ENCODE results near the gene KIRREL2. TPM values are rescaled to one million over a fixed set of nuclear protein-coding genes. Genes with fewer than 3 reads are reported as not detected.
"Not testable (repeated sequence)": the region's sequence is repeated elsewhere in the genome, so short reads cannot be mapped to it uniquely, and the experiment has no call there.

The KIRREL2 gene
- total RNA-seq, 2 experiments from 2014 or later = 2.3 to 2.4 TPM

DNA sequence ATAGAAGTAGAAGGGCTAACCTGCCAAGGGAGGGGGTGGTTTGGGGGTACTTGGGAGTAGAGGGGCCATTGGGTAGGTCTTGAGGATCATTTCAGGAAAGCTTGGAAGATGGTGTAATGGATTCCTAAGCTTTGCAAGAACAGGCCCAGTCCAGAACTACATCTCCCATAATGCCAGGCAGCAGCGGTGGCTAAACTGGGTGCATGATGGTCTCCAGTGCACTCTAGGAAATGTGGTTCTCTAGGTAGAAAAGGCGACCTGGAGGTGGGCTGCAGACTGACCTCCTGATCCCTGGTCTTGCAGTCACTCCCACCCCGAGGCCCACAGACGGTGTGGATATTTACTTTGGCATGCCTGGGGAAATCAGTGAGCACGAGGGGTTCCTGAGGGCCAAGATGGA, 15.5 kb downstream of the KIRREL2 start:
- peaks cover 12% of the 10 kb centered on the region for H3K4me1 Mint-ChIP-seq
- H3K27me3 Mint-ChIP-seq = peaks cover 64% of the 10 kb centered on the region
- no peak overlapping the region for H3K4me3 Mint-ChIP-seq
- H3K36me3 Mint-ChIP-seq = no peaks in the 10 kb centered on the region
- no peak overlapping the region for H3K27ac Mint-ChIP-seq
- no peaks in the 10 kb centered on the region for H3K9me3 Mint-ChIP-seq
- DNase-seq = no peak

DNA sequence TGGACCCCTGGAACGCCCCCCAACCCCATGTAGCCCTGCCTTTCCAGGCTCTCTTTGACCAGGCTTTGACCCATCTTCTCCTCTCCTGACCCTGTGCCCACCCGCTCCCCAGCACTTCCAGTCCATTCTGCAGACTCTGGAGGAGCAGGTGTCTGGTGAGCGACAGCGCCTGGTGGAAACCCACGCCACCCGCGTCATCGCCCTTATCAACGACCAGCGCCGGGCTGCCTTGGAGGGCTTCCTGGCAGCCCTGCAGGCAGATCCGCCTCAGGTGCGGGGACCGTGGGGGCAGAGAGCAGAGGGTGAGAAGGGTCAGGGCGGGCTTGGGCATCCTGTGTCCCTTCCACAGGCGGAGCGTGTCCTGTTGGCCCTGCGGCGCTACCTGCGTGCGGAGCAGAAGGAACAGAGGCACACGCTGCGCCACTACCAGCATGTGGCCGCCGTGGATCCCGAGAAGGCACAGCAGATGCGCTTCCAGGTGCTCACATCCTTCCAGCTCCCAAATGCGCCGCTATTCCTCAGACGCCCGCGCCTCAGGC, 17.8 kb downstream of the KIRREL2 start:
- peaks cover 7% of the 10 kb centered on the region for H3K4me1 Mint-ChIP-seq
- no peak overlapping the region for H3K4me3 Mint-ChIP-seq
- no peak for DNase-seq
- no peak overlapping the region for H3K27ac Mint-ChIP-seq
- peaks cover 64% of the 10 kb centered on the region for H3K27me3 Mint-ChIP-seq
- H3K9me3 Mint-ChIP-seq = no peaks in the 10 kb centered on the region
- no peaks in the 10 kb centered on the region for H3K36me3 Mint-ChIP-seq

DNA sequence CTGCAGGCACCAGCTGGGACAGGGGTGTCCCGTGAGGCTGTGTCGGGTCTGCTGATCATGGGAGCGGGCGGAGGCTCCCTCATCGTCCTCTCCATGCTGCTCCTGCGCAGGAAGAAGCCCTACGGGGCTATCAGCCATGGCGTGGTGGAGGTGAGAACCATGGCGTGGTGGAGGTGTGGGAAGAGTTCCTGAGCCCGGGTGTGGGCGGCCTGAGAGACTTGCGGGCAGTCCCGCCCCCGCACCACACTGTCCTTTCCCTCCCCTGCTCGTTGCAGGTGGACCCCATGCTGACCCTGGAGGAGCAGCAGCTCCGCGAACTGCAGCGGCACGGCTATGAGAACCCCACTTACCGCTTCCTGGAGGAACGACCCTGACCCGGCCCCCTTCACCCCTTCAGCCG, 22.4 kb downstream of the KIRREL2 start:
- Mint-ChIP-seq H3K27me3 (peaks cover 35% of the 10 kb centered on the region), H3K27ac (no peak overlapping the region), H3K36me3 (no peaks in the 10 kb centered on the region), H3K4me1 (peaks cover 12% of the 10 kb centered on the region), H3K4me3 (no peak overlapping the region), H3K9me3 (no peaks in the 10 kb centered on the region)
- DNase-seq = no peak

GRCh38 chr19:35879770-35880317, 23.1 kb downstream of the KIRREL2 start:
- peak; percentile 88 for DNase-seq
- Mint-ChIP-seq H3K36me3 (no peaks in the 10 kb centered on the region), H3K9me3 (no peaks in the 10 kb centered on the region), H3K4me1 (peaks cover 12% of the 10 kb centered on the region), H3K27ac (no peak overlapping the region), H3K27me3 (peaks cover 33% of the 10 kb centered on the region), H3K4me3 (no peak overlapping the region)

DNA sequence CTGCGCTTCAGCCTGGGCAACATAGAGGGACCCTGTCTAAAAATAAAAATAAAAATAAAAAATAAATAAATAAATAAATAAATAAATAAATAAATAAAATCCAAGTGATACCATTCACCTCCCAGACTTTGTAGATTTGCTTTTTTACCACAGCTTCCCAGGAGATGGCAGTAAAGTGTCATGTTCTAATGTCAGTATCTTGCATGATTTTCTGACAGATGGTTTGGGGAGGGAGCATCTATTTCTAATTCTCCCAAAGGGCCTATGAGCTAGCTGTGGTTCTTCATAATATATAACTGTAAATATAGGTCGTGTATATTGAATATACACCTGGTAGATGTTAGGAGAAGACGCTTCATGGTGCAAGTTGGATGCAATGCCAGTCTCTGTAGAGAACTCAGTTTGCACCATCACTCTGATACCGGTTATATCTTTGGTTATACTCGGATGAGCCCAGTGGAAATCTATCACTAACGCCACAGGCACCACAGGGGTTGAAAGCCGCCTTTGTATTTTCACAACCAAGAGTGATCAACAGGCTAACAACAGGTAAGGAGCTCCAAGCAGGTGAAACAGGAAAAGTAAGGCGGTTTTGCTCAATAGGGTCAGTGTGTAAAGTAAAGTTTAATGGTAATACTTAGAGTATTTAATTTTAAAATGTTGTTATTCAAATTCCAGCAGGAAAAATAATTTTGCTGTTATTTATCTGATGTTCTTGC, 25.6 kb downstream of the KIRREL2 start:
- H3K9me3 Mint-ChIP-seq = no peaks in the 10 kb centered on the region
- H3K4me3 Mint-ChIP-seq = no peak overlapping the region
- peaks cover 12% of the 10 kb centered on the region for H3K4me1 Mint-ChIP-seq
- no peak overlapping the region for H3K27ac Mint-ChIP-seq
- peaks cover 10% of the 10 kb centered on the region for H3K36me3 Mint-ChIP-seq
- DNase-seq = no peak
- H3K27me3 Mint-ChIP-seq = peaks cover 24% of the 10 kb centered on the region

DNA sequence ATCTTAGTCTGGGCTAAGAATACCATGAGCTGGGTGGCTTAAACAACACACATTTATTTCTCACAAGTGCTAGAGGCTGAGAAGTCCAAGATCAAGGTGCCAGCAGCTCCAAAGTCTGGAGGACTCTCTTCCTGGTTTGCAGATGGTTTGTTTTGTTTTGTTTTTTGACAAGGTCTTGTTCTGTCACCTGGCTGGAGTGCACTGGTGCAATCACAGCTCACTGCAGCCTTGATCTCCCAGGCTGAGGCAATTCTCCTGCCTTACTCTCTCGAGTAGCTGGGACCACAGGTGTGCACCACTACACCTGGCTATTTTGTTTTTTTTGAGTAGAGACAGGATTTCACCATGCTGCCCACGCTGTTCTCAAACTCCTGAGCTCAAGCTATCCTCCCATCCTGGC, 27.2 kb downstream of the KIRREL2 start:
- H3K4me1 Mint-ChIP-seq = peaks cover 12% of the 10 kb centered on the region
- H3K36me3 Mint-ChIP-seq = peaks cover 24% of the 10 kb centered on the region
- no peak for DNase-seq
- H3K27ac Mint-ChIP-seq = peak overlapping the region; percentile 58
- H3K4me3 Mint-ChIP-seq = no peak overlapping the region
- peaks cover 14% of the 10 kb centered on the region for H3K27me3 Mint-ChIP-seq
- no peaks in the 10 kb centered on the region for H3K9me3 Mint-ChIP-seq

DNA sequence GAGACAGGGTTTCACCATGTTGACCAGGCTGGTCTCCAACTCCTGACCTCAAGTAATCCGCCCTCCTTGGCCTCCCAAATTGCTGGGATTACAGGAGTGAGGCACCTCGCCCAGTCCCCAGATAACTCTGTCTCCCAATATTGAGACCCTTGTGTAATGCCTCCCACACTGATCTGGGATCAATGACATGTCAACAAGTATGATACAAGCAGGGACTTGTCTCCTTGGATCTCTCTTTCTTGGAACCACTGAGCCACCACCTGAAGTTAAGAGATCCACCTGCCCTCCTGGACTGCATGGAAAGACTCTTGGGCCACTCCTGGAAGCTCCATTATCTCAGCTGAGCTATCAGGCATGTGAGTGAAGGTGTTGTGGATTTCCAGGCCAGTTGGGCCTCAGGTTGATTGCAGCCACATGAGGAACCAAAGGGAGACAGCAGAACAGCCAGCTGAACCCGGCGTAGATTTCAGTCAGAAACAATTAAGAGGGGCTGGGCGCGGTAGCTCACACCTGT, 28.6 kb downstream of the KIRREL2 start:
- Mint-ChIP-seq H3K9me3 (no peaks in the 10 kb centered on the region), H3K27me3 (peaks cover under 1% of the 10 kb centered on the region), H3K36me3 (peaks cover 35% of the 10 kb centered on the region), H3K27ac (peak overlapping the region; percentile 18), H3K4me1 (peaks cover 9% of the 10 kb centered on the region), H3K4me3 (no peak overlapping the region)
- DNase-seq = no peak

GRCh38 chr19:35885904-35886303, 29.2 kb downstream of the KIRREL2 start:
- Mint-ChIP-seq H3K9me3 (no peaks in the 10 kb centered on the region), H3K4me1 (peaks cover 11% of the 10 kb centered on the region), H3K4me3 (no peak overlapping the region), H3K27me3 (no peaks in the 10 kb centered on the region), H3K27ac (peak overlapping the region; percentile 18), H3K36me3 (peaks cover 41% of the 10 kb centered on the region)
- no peak for DNase-seq

DNA sequence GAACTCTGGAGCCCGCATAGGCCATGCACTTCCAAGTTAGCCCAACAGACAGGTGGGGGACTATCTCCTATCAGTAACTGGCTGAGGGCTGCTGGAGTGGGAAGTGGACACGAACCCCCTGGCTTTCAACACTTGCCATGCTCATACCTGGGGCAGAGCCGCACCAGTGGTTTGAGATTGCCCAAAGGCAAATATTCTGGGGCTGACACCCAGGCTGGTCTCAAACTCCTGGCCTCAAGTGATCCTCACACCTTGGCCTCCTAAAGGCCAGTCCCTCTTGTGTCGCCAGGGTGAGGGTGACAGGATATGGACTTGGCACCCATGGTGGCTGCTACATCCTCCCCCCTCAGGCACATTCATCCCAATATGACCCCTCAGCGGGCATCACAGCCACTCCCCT, 30.5 kb downstream of the KIRREL2 start:
- Mint-ChIP-seq H3K4me1 (peaks cover 13% of the 10 kb centered on the region), H3K36me3 (peaks cover 47% of the 10 kb centered on the region), H3K4me3 (no peak overlapping the region), H3K27ac (no peak overlapping the region), H3K9me3 (no peaks in the 10 kb centered on the region), H3K27me3 (no peaks in the 10 kb centered on the region)
- DNase-seq = no peak

DNA sequence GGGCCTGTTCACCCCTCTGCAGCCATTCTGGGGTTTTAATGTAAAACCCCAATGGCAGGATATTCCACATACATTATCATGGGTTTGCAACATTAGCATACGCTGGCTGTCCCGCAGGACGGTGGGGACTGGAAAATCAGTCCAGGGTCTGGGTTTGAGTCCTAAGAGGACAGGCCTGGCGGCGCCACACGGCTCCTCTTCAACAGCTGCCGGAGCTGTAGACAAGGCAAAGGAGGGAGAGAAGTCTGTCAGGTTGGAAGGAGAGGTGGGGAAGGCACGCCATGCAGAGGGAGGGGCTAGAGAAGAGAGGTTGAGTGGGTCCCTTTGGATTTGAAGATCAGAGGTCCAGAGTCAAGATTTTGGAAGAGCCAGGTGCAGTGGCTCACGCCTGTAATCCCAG, 31.7 kb downstream of the KIRREL2 start:
- no peak overlapping the region for H3K27ac Mint-ChIP-seq
- H3K36me3 Mint-ChIP-seq = peaks cover 57% of the 10 kb centered on the region
- H3K27me3 Mint-ChIP-seq = no peaks in the 10 kb centered on the region

DNA sequence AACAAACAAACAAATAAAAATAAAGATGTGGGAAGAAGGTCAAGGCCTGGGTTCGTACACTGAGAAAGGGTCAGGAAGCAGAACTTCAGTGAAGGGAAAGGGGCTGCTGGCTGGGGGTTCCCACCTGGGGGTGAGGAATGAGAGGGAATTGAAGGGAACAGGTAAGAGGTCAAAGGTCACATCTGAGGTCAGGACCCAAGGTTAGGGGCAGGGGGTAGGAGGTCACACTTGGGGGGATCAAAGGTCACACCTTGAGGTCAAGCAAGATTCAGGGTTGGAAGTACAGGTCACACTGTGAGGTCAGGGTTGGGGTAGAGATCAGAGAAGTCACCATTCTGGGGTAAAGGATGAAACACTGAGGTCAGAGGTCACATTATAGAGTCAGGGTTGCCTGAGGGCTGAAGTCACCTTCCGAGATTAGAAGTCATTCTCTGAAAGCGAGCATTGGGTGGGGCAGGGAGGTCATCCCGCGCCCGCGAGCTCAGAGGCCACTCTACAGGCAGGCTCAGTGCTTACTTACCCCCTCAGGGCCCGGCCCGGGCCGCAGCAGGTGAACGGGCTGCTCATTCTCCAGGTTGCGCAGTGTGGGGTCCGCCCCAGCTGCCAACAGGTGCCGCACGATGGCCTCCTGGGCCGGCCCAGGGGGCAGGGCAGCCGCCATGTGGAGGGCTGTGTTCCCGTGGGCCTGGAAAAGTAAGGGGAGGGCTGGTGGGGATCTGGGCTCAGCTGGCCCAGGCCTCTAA, 32.8 kb downstream of the KIRREL2 start:
- no peak for DNase-seq
- H3K4me3 Mint-ChIP-seq = peak overlapping the region; percentile 11
- H3K9me3 Mint-ChIP-seq = no peaks in the 10 kb centered on the region
- H3K36me3 Mint-ChIP-seq = peaks cover 60% of the 10 kb centered on the region
- peaks cover 19% of the 10 kb centered on the region for H3K4me1 Mint-ChIP-seq
- H3K27me3 Mint-ChIP-seq = no peaks in the 10 kb centered on the region
- peak overlapping the region; percentile 38 for H3K27ac Mint-ChIP-seq

More for the DNA sequence above, 31.7 kb downstream of the KIRREL2 start:
- Mint-ChIP-seq H3K4me1 (peaks cover 16% of the 10 kb centered on the region), H3K4me3 (no peak overlapping the region), H3K9me3 (no peaks in the 10 kb centered on the region)
- DNase-seq = no peak

DNA sequence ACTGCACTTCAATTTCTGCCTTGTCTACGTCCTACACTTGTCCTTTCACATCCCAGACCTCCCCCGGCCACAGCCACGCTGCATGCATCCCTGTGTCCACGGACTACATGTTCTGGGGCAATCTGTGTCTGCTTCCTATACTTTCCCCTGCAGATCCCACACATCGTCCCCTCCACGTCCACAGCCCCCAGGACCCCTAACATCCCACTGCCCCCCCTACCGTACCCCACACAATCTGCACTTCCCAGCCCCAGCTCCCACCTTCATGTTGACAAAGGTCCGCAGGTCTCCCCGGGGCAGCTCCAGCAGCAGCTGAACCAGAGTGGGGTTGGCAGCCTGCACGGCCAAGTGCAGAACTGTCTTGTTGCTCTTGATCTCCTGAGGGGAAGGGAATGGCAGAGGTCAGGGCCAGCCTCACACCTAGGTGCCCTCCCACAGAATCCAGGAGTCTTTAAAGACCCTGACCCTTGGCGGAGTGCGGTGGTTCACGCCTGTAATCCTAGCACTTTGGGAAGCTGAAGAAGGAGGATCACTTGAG, 33.5 kb downstream of the KIRREL2 start:
- Mint-ChIP-seq H3K27ac (peak overlapping the region; percentile 27), H3K27me3 (no peaks in the 10 kb centered on the region), H3K4me3 (peak overlapping the region; percentile 20), H3K36me3 (peaks cover 60% of the 10 kb centered on the region), H3K9me3 (no peaks in the 10 kb centered on the region), H3K4me1 (peaks cover 19% of the 10 kb centered on the region)
- DNase-seq = no peak

- peak overlapping the region; percentile 16 for H3K27ac Mint-ChIP-seq
- not testable (repeated sequence) for DNase-seq, H3K9me3 Mint-ChIP-seq, H3K27me3 Mint-ChIP-seq, H3K4me3 Mint-ChIP-seq
- H3K36me3 Mint-ChIP-seq = peaks cover 67% of the 10 kb centered on the region
- H3K4me1 Mint-ChIP-seq = peaks cover 27% of the 10 kb centered on the region
These were observed 35.1 kb downstream of the KIRREL2 start for GRCh38 chr19:35891819-35892218.

GRCh38 chr19:35894342-35894741, 37.6 kb downstream of the KIRREL2 start:
- H3K9me3 Mint-ChIP-seq = no peaks in the 10 kb centered on the region
- peak overlapping the region; percentile 45 for H3K27ac Mint-ChIP-seq
- peaks cover 66% of the 10 kb centered on the region for H3K36me3 Mint-ChIP-seq
- no peak overlapping the region for H3K4me3 Mint-ChIP-seq
- peaks cover 34% of the 10 kb centered on the region for H3K4me1 Mint-ChIP-seq
- no peaks in the 10 kb centered on the region for H3K27me3 Mint-ChIP-seq
- DNase-seq = no peak
